ENCODE measurements around the gene CDS1.
"Not testable (repeated sequence)": the region's sequence is repeated elsewhere in the genome, so short reads cannot be mapped to it uniquely, and the experiment has no call there.

CDS1 gene

GRCh38 chr4:84611531-84611930 lies 28.6 kb downstream of the CDS1 start:
- no peak for DNase-seq (ENCODE audit: low read depth in 2 of 2)

- DNase-seq (ENCODE audit: low read depth in 2 of 2), result no peak
Observed at GRCh38 chr4:84614891-84615290, 32.0 kb downstream of the CDS1 start.

GRCh38 chr4:84615355-84615754 lies 32.4 kb downstream of the CDS1 start:
- DNase-seq (ENCODE audit: low read depth in 2 of 2), result no peak

DNA sequence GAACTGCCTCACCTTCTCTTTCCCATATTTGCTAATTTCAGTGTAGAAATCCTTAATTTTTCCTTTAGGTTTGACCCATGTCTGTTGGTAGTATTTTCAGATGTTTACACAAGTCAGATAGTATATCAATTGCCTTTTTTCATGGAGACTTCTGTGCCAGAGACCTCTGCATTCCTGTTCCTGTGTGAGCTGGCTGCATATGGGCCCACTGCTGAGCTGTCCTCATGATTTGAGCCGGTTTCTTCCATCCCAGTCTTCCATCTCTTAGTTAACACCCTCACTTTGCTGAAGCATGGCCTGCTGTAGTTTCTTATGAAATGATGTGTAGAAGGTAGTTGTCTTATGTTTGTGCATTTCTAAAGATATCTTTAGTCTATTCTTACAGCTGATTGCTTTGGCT lies 40.0 kb downstream of the CDS1 start:
- no peak for DNase-seq (ENCODE audit: low read depth in 2 of 2)

DNA sequence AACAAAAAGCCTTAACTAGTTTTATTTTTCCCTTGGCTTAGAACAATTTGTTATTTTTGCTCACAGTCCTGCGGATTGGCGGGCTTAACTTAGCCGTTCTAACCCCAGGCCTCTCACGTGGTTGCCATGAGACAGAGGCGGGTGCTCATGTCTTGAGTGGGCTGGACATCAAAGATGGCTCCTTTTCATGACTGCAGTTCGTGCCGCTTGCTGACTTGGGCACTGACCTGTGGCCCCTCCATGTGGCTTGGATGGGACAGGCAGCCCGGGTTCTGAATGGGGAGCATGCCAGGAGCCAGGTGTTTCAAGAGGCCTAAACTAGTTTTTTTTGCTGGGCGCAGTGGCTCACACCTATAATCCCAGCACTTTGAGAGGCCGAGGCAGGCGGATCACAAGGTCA lies 40.7 kb downstream of the CDS1 start:
- no peak for DNase-seq (ENCODE audit: low read depth in 2 of 2)

DNA sequence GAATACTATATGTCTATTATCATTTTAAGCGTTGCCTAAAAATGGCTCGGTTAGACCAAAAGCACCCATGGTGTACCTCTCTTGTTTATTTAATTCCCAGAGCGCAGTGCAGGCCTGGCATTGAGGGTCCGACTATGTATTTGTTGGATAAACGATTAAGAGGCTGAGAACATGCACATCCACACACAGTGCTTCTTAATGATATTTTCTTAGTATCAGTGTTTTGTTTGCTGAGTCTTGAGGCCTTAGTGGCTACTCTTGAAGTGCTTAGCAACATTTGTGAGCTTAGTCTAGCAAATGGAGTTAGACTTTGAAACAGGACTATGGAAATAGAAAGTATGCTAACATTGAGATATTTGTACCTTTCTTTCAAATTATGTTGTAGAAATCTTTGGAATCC lies 43.7 kb downstream of the CDS1 start:
- no peak for DNase-seq (ENCODE audit: low read depth in 2 of 2)

DNA sequence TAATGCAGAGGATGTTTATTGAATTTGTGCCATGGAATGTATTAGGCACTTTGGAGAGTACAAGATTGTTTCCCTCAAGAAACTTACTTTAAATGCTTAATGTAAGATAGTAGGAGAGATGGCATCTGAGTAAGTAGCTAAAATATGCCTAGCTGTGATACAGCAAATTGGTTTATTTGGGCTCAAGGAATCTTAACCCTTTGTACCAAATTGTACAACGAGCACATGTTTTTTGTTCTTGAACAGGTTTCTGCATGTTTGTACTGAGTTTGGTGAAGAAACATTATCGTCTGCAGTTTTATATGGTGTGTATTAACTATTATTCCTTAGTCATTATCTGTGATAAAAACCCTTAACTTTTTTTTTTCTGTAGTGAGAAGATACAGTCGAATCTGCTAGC lies 48.6 kb downstream of the CDS1 start:
- no peak for DNase-seq (ENCODE audit: low read depth in 2 of 2)

DNA sequence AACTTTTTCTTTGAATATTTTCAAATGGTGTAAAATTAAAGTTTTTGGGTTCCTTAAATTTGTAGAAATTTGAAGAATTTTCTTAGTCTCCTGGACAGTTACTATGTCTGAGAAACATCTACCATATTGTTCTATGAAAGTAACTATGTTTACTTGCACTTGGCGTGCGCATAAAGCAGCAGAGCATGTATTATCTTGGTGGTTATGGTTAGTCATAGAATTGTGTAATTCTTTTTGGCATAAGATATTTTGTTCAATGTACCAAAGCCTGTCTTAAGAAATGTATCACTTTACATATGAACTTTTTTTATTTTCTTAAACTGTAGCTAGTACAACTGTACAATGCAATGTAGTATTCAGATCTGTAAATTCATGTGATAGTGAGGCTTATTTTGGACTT lies 49.2 kb downstream of the CDS1 start:
- no peak for DNase-seq (ENCODE audit: low read depth in 2 of 2)

DNA sequence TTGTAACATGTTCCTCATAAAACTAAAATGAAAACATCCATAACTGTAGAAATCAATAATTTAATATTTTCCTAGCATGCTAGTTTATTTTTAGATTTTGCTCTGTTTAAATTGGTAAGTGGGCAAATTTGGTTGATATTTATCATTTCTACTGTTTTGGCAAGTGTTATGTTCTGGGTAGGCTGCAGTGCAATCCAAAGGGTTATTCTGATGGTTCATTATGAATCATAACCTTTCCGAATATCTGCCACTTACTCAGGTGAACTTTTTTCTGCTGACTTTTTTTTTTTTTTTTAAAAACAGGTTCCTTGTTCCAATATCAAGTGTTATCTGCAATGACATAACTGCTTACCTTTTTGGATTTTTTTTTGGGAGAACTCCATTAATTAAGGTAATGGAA lies 52.0 kb downstream of the CDS1 start:
- DNase-seq (ENCODE audit: low read depth in 2 of 2), result no peak

- no peak for DNase-seq (ENCODE audit: low read depth in 2 of 2)
Observed at GRCh38 chr4:84638092-84638491, 55.2 kb downstream of the CDS1 start.

GRCh38 chr4:84639145-84639544 lies 56.2 kb downstream of the CDS1 start:
- no peak for DNase-seq (ENCODE audit: low read depth in 2 of 2)

DNA sequence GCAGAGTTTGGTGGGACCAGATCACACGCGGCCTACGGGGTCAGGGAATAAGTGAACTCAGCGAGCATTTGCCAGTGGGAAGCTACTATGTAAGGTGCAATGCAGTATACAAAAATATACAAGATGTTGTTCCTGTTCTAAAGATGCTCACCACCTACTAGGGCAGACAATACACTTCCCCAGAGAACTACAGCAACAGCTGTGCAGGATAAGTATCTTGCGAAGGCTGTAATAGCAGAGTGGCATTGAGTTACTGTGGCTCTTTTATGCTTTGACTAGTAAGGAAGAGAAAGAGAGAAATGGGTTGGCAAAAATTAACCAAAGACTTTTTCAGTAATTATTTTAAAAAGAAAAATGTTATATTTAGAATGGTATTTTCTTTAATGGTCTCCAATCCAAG lies 61.2 kb downstream of the CDS1 start:
- DNase-seq (ENCODE audit: low read depth in 2 of 2), result no peak

DNA sequence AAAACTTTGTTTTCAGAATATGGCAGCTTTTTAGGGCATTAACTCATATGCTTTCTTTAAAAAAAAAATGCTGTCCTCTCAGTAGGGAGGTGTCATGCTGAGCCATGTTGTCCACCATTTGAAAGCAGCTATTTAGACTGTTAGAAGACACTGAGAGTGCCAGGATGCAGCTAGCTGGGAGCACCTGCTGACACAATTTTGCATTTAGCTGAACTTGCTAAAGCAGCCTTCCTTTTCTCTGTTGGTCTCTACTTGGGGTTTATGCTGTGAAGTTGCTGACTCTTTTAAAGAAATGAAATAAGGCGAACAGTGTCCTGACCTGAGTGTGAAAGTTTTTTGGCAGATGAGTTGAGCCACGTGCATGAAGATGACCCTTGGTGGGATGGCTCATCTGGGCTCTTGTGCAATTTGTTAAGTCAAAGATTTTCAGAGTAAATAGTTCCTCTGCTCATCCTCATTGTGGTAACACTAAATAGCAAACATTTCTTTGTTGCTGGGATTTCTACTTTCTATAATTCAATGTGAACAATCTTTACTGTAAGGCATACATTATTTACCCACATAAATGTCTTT lies 64.5 kb downstream of the CDS1 start:
- DNase-seq (ENCODE audit: low read depth in 2 of 2), result no peak

DNA sequence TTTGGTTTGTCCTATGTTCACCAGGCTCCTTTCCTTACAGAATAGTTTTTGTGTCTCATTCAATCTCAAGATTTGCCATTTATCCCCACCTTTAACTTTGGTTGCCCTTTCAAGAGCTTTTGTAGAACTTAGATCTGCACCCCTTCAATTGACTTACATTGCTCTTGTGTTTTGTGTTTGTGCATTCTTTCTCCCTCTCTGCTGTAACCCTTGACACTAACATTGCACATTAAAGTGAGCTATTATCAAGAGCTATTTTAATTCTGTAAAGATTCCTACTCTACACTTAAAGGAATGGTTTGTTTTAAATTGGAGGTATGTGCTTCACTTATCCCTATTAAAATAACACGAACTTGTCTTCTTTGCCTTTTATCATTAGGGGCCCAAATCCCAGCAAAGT lies 65.3 kb downstream of the CDS1 start:
- DNase-seq (ENCODE audit: low read depth in 2 of 2), result no peak

GRCh38 chr4:84648863-84649647 lies 66.1 kb downstream of the CDS1 start:
- no peak for DNase-seq (ENCODE audit: low read depth in 2 of 2)

DNA sequence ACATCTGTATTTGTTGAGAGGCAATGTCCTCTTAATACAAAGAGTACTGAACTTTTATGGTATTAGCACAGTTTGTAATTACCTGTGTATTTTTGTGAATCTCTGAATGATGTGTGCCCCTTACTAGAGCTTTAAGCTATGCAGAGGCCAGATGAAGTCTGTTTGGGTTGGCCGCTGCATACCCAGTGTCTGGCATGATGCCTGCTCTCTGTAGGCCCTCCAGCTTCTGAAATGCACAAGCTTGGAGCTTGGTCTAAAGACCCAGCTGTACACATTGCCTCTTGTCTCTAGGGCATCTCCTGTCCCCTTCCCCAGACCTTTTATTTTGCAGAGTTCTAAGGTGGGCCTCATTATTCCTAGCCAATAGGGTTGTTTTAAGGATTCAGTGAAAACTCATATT lies 68.6 kb downstream of the CDS1 start:
- no peak for DNase-seq (ENCODE audit: low read depth in 2 of 2)

DNA sequence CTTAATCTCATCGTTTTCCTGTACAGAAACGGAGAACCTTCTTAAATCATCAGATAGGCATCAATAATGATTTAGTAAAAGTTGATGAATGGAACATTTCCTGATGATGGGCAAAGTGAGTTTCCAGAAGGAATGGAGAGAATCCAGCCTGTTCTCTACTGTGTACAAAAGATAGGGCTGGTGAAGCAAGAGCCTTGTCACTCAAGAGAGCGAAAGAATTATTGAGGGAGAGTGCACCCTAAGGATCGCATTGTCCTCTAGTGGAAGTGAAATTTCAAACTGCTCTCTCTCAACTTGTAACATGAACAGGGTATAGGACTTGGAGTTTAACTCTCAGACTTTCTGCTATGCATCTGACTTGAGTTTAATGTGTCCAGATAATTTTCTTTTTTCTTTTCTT lies 69.6 kb downstream of the CDS1 start:
- DNase-seq (ENCODE audit: low read depth in 2 of 2), result no peak

GRCh38 chr4:84660606-84661005 lies 77.7 kb downstream of the CDS1 start:
- DNase-seq (ENCODE audit: low read depth in 2 of 2), result no peak

- no peak for DNase-seq (ENCODE audit: low read depth in 2 of 2)
Observed at GRCh38 chr4:84661191-84661939, 78.4 kb downstream of the CDS1 start.

DNA sequence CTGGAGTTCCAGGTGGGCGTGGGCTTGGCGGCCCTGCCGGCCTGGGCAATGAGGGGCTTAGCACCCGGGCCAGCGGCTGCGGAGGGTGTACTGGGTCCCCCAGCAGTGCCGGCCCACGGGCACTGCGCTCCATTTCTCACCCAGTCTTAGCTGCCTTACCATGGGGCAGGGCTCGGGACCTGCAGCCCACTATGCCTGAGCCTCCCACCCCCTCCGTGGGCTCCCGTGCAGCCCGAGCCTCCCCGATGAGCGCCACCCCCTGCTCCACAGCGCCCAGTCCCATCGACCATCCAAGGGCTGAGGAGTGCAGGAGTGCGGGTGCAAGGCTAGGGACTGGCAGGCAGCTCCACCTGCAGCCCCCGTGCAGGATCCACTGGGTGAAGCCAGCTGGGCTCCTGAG lies 81.8 kb downstream of the CDS1 start:
- not testable (repeated sequence) for DNase-seq (ENCODE audit: low read depth in 2 of 2)

- no peak for DNase-seq (ENCODE audit: low read depth in 2 of 2)
Observed at GRCh38 chr4:84666439-84666838, 83.5 kb downstream of the CDS1 start.

DNA sequence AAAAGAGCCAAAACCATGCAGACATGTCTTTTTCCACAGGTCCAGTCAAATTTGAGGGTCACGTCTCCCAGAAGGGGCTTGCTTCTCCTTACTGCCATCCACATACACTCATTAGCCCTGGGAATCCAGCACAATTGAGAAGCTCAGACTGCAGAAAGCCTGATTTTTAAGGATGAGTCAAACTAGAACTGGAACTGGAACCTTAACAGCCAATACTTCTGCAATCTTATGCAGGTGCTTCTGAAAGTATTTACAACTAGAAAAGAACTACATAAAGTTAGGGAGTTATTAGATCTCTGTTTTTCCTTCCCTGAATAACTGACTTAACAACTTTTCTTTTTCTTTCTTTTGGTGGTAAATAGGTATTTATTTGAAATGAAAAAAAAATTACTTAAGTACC lies 86.3 kb downstream of the CDS1 start:
- DNase-seq (ENCODE audit: low read depth in 2 of 2), result no peak

DNA sequence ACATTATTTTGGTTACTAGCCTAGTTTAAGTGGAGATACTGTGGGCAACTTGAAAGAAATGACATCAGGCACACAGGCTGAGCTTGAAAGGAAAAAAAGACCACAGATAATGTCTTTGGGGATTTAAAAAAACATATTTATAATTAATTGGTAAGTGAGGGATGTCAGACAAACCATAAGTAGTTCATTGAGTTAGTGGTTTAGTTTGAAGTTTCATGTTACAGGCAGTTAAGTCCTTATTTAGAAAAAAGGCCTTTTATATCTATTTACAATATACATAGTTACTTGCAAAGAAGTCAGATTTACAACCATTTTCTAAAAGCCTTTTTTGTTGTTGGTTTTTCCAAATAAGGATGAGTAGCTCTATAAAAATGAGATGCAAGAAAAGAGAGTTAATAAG lies 89.2 kb downstream of the CDS1 start:
- no peak for DNase-seq (ENCODE audit: low read depth in 2 of 2)
